COLO668 (cell line): ENCODE results near the gene NEDD8.
A peak's percentile ranks its signal among the peaks of the same experiment; 100 is the strongest.
"Not testable (repeated sequence)": the region's sequence is repeated elsewhere in the genome, so short reads cannot be mapped to it uniquely, and the experiment has no call there.

Experiments
- DNase-seq: peaks from one replicate; lab custom pipeline; 2025; ENCODE audit not compliant: unreplicated experiment; lab: John Stamatoyannopoulos, UW

NEDD8 gene

GRCh38 chr14:24228902-24229301 lies 3.3 kb downstream of the NEDD8 start:
- DNase-seq = no peak

- DNase-seq = no peak
Measured at GRCh38 chr14:24226473-24226872, 5.7 kb downstream of the NEDD8 start.

GRCh38 chr14:24224618-24225071 lies 7.5 kb downstream of the NEDD8 start:
- no peak for DNase-seq

- not testable (repeated sequence) for DNase-seq
Measured at GRCh38 chr14:24222987-24223386, 9.2 kb downstream of the NEDD8 start.

- no peak for DNase-seq
Measured at GRCh38 chr14:24219521-24219920, 12.6 kb downstream of the NEDD8 start.

- no peak for DNase-seq
Measured at GRCh38 chr14:24219080-24219479, 13.1 kb downstream of the NEDD8 start.

GRCh38 chr14:24216876-24217275 lies 15.3 kb downstream of the NEDD8 start:
- DNase-seq = not testable (repeated sequence)

GRCh38 chr14:24216345-24216699 lies 15.8 kb downstream of the NEDD8 start:
- DNase-seq = no peak

GRCh38 chr14:24215495-24216344 lies 16.4 kb downstream of the NEDD8 start, which contains the start of gene MDP1:
MDP1 (minus strand) TSS chr14:24216066; CDS start chr14:24215955, 111 bp downstream.
- peak; percentile 92 for DNase-seq

GRCh38 chr14:24213866-24214662 lies 18.1 kb downstream of the NEDD8 start:
- DNase-seq = no peak

GRCh38 chr14:24212924-24213865 lies 19.0 kb downstream of the NEDD8 start, which contains the start of gene CHMP4A:
CHMP4A (minus strand) TSS chr14:24213488; CDS start chr14:24213439, 49 bp downstream.
- peak; percentile 98 for DNase-seq

GRCh38 chr14:24211311-24211710 lies 20.9 kb downstream of the NEDD8 start:
- DNase-seq = no peak

- no peak for DNase-seq
Measured at GRCh38 chr14:24207625-24208024, 24.5 kb downstream of the NEDD8 start.

GRCh38 chr14:24207104-24207551 lies 25.0 kb downstream of the NEDD8 start:
- no peak for DNase-seq

- no peak for DNase-seq
Measured at GRCh38 chr14:24206260-24207103, 25.7 kb downstream of the NEDD8 start.

- no peak for DNase-seq
Measured at GRCh38 chr14:24204163-24205146, 27.7 kb downstream of the NEDD8 start.

- DNase-seq = not testable (repeated sequence)
Measured at GRCh38 chr14:24203249-24203886, 28.8 kb downstream of the NEDD8 start.

- DNase-seq = not testable (repeated sequence)
Measured at GRCh38 chr14:24202538-24202937, 29.6 kb downstream of the NEDD8 start.
